Fibroblast of mammary gland (primary cell): ENCODE data around the gene EP400.

ENCODE experiments used
- DNase-seq: peaks from one replicate; pipeline ENCODE4 v3.0.0-alpha.2; 2010; ENCODE audit warnings: low read depth
- H3K4me3 ChIP-seq: 2 replicates; pipeline ENCODE4 v1.5.1; 2011; ENCODE audit warnings: low read depth, mild to moderate bottlenecking, low read length, moderate library complexity; ENCODE audit not compliant: control insufficient read depth
- CTCF ChIP-seq: conservative IDR thresholded peaks from 2 replicates; pipeline ENCODE4 v1.5.1; 2011; ENCODE audit warnings: low read depth, low read length, inconsistent platforms; ENCODE audit not compliant: control insufficient read depth, insufficient read depth

EP400 gene

GRCh38 chr12:131963381-131963780, 13.6 kb downstream of the EP400 start:
- DNase-seq = no peak
- H3K4me3 ChIP-seq = no peak overlapping the region
- TF ChIP-seq CTCF = no peak

GRCh38 chr12:131965073-131965472, 15.3 kb downstream of the EP400 start:
- DNase-seq = peak; percentile 67
- no peak for TF ChIP-seq CTCF
- H3K4me3 ChIP-seq = no peak overlapping the region

GRCh38 chr12:131971226-131971625, 21.5 kb downstream of the EP400 start:
- TF ChIP-seq CTCF = no peak
- no peak overlapping the region for H3K4me3 ChIP-seq
- DNase-seq = no peak

GRCh38 chr12:131975228-131975627, 25.5 kb downstream of the EP400 start:
- DNase-seq = no peak
- no peak overlapping the region for H3K4me3 ChIP-seq
- TF ChIP-seq CTCF = no peak

- TF ChIP-seq CTCF = no peak
- DNase-seq = no peak
- H3K4me3 ChIP-seq = no peak overlapping the region
These were observed 29.9 kb downstream of the EP400 start for GRCh38 chr12:131979606-131980005.

GRCh38 chr12:131980263-131980662, 30.5 kb downstream of the EP400 start:
- DNase-seq = peak; percentile 43
- TF ChIP-seq CTCF = peak; percentile 22
- no peak overlapping the region for H3K4me3 ChIP-seq

- no peak for DNase-seq
- no peak overlapping the region for H3K4me3 ChIP-seq
- TF ChIP-seq CTCF = no peak
These were observed 31.6 kb downstream of the EP400 start for GRCh38 chr12:131981388-131981787.
